Motor neuron (in vitro differentiated cells): ENCODE measurements around the gene ADAM8. TPM values are rescaled to one million over a fixed set of nuclear protein-coding genes. Genes with fewer than 3 reads are reported as not detected.

Experiments
- total RNA-seq, 8 experiments: library from RNA; unstranded; fragments of 300-600 nt; gene quantifications; 2 replicates each; pipeline versions ENCODE4 v1.2.3 to v1.2.4, GENCODE V29; 2022

ADAM8 gene
- total RNA-seq, 8 experiments from 2014 or later: 0.66 to 2.2 (median 1.2) TPM

Other genes with a start within 250 kb of the ADAM8 start
- gene ADGRA1, start 188.9 kb downstream of the ADAM8 start, total RNA-seq: 1 to 10 TPM in 5 of 8 experiments, under 1 TPM in 3; 0.09 to 6.3 (median 1.9) TPM
- gene KNDC1, start 116.6 kb downstream of the ADAM8 start, total RNA-seq: 10 to 100 TPM in 1 of 8 experiments, 1 to 10 TPM in 4, under 1 TPM in 3; 0.15 to 14.6 (median 4.2) TPM
- under 1 TPM in 3 of 8 experiments, not detected in 5; 0.18 to 0.38 (median 0.24) TPM for gene UTF1, start 46.7 kb downstream of the ADAM8 start, total RNA-seq
- gene VENTX, start 39.0 kb downstream of the ADAM8 start, total RNA-seq: under 1 TPM in 4 of 8 experiments, not detected in 4; 0.10 to 0.62 (median 0.20) TPM
- gene TUBGCP2, start 32.0 kb upstream of the ADAM8 start, total RNA-seq: 10 to 100 TPM; 28.4 to 50.5 (median 37.4) TPM
- 10 to 100 TPM; 10.5 to 43.7 (median 23.3) TPM for gene ZNF511, start 32.0 kb upstream of the ADAM8 start, total RNA-seq
- gene CALY, start 60.0 kb upstream of the ADAM8 start, total RNA-seq: 10 to 100 TPM in 3 of 8 experiments, 1 to 10 TPM in 3, under 1 TPM in 2; 0.31 to 14.9 (median 6.6) TPM
- under 1 TPM in 2 of 8 experiments, not detected in 6; 0.22 to 0.41 TPM for gene PRAP1, start 70.5 kb upstream of the ADAM8 start, total RNA-seq
- 10 to 100 TPM in 5 of 8 experiments, 1 to 10 TPM in 3; 3.3 to 50.5 (median 14.4) TPM for gene FUOM, start 81.2 kb upstream of the ADAM8 start, total RNA-seq
- 100 to 1,000 TPM in 2 of 8 experiments, 10 to 100 TPM in 6; 48.7 to 117 (median 85.1) TPM for gene ECHS1, start 96.5 kb upstream of the ADAM8 start, total RNA-seq
- gene PAOX, start 102.4 kb upstream of the ADAM8 start, total RNA-seq: 1 to 10 TPM; 1.1 to 5.1 (median 2.2) TPM
- 10 to 100 TPM; 11.9 to 68.6 (median 27.9) TPM for gene MTG1, start 117.3 kb upstream of the ADAM8 start, total RNA-seq
- 1 to 10 TPM; 2.2 to 8.8 (median 3.4) TPM for gene SPRN, start 147.8 kb upstream of the ADAM8 start, total RNA-seq
- gene SCART1, start 177.1 kb upstream of the ADAM8 start, total RNA-seq: 1 to 10 TPM in 5 of 8 experiments, under 1 TPM in 3; 0.43 to 6.3 (median 1.2) TPM